ENCODE results near the gene RAB11FIP4.

The RAB11FIP4 gene

DNA sequence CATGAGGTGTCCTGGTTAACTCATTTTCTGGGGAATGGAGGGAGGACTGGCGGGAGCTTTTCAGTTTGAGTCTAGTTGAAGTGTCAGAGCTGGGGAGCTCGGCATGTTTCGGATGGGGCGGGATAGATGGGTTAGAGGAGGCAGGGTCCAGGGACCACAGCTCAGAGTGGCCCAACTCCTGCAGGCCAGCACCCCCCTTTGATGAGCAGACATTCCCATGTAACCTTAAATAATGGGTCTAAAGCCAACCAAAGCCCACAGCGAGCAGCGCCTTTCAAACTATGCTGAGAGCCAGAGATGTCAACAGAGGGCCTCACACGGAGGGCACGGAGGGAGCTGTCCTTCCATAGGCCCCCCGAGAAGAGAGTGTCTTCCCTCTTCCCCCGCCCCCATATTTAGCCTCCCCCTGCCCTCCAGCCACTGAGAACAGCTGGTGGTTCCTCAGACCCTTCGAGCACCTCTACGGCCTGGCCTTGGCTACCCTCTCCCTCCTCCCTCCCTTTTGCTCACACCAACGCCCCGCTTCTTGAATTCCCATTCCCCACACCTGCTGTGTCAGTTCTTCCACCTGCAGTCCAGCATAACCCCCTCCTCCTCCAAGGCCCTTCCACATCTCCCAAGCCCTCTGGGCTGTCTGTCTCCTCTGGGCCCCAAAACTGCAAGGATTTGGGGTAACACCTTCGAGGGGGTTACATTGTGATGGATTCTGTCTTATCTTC lies 21.8 kb downstream of the RAB11FIP4 start:
- Histone ChIP-seq H3K4me3 (ENCODE audit: low read depth, low read length) (no peak overlapping the region), H3K36me3 (ENCODE audit: control insufficient read depth, insufficient read depth, low read length) (no peaks in the 10 kb centered on the region), H3K79me2 (peaks cover 76% of the 10 kb centered on the region), H3K4me1 (no peaks in the 10 kb centered on the region), H3K9me3 (ENCODE audit: control insufficient read depth, low read length) (no peaks in the 10 kb centered on the region), H3K27ac (no peak overlapping the region), H3K27me3 (ENCODE audit: control insufficient read depth, insufficient read depth, low read length) (no peaks in the 10 kb centered on the region), H2AFZ (no peak overlapping the region), H3K9ac (no peak overlapping the region), H3K4me2 (ENCODE audit: low read length) (no peak overlapping the region)
- TF ChIP-seq CTCF (IDR thresholded peaks at IDR 0.05) = no peak

DNA sequence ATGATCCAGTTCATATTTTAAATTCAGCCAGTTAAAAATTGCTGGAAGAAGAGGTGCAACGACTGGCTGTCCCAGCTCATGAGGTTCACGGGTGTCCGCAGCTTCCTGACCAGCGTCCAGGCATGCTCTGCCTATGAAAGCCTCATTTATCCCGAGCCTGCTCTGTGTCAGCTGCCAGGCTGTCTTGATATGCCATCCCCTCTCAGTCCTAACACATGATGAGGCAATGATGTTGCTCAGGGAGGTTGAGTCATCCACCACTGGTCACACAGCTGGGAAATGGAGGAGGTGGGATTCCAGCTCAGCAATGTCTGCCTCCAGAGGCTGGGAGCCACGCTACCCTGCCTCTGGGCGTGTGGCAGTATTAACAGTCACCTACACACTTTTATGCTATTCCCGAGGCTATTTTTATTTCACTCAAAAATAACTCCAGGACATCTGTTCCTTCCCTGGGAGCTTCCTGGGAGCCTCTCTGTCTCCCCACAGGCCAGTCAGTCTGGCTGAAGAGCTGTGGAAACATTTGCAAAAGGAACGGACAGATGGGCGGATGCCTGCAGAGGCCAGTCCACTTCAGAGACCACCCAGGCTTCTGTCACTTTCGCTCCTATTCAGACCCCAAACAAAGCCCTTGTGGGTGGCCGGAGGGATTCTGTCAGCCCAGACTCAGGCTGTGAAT lies 22.5 kb downstream of the RAB11FIP4 start:
- H3K79me2 ChIP-seq = peaks cover 71% of the 10 kb centered on the region
- H2AFZ ChIP-seq = no peak overlapping the region
- H3K9me3 ChIP-seq (ENCODE audit: control insufficient read depth, low read length) = no peaks in the 10 kb centered on the region
- H3K4me1 ChIP-seq = no peaks in the 10 kb centered on the region
- no peak overlapping the region for H3K4me3 ChIP-seq (ENCODE audit: low read depth, low read length)
- no peak overlapping the region for H3K4me2 ChIP-seq (ENCODE audit: low read length)
- TF ChIP-seq CTCF (IDR thresholded peaks at IDR 0.05) = no peak
- H3K27ac ChIP-seq = no peak overlapping the region
- no peak overlapping the region for H3K9ac ChIP-seq
- H3K27me3 ChIP-seq (ENCODE audit: control insufficient read depth, insufficient read depth, low read length) = no peaks in the 10 kb centered on the region
- H3K36me3 ChIP-seq (ENCODE audit: control insufficient read depth, insufficient read depth, low read length) = no peaks in the 10 kb centered on the region

GRCh38 chr17:31414550-31414918 lies 23.1 kb downstream of the RAB11FIP4 start:
- Histone ChIP-seq H3K4me3 (ENCODE audit: low read depth, low read length) (no peak overlapping the region), H3K9ac (no peak overlapping the region), H3K9me3 (ENCODE audit: control insufficient read depth, low read length) (no peaks in the 10 kb centered on the region), H3K4me1 (no peaks in the 10 kb centered on the region), H3K4me2 (ENCODE audit: low read length) (no peak overlapping the region), H3K27ac (no peak overlapping the region), H3K27me3 (ENCODE audit: control insufficient read depth, insufficient read depth, low read length) (no peaks in the 10 kb centered on the region), H2AFZ (no peak overlapping the region), H3K79me2 (peaks cover 65% of the 10 kb centered on the region), H3K36me3 (ENCODE audit: control insufficient read depth, insufficient read depth, low read length) (no peaks in the 10 kb centered on the region)
- no peak for TF ChIP-seq CTCF (IDR thresholded peaks at IDR 0.05)

- peaks cover 61% of the 10 kb centered on the region for H3K79me2 ChIP-seq
- H3K4me3 ChIP-seq (ENCODE audit: low read depth, low read length) = no peak overlapping the region
- H3K9ac ChIP-seq = no peak overlapping the region
- no peak overlapping the region for H3K27ac ChIP-seq
- no peaks in the 10 kb centered on the region for H3K4me1 ChIP-seq
- no peak overlapping the region for H2AFZ ChIP-seq
- no peak overlapping the region for H3K4me2 ChIP-seq (ENCODE audit: low read length)
- TF ChIP-seq CTCF (IDR thresholded peaks at IDR 0.05) = no peak
- no peaks in the 10 kb centered on the region for H3K36me3 ChIP-seq (ENCODE audit: control insufficient read depth, insufficient read depth, low read length)
- no peaks in the 10 kb centered on the region for H3K9me3 ChIP-seq (ENCODE audit: control insufficient read depth, low read length)
- H3K27me3 ChIP-seq (ENCODE audit: control insufficient read depth, insufficient read depth, low read length) = no peaks in the 10 kb centered on the region
Measured at GRCh38 chr17:31415004-31415454, 23.6 kb downstream of the RAB11FIP4 start.
